ENCODE results near the gene FAM8A1.
A peak's percentile ranks its signal among the peaks of the same experiment; 100 is the strongest.

Gene FAM8A1

DNA sequence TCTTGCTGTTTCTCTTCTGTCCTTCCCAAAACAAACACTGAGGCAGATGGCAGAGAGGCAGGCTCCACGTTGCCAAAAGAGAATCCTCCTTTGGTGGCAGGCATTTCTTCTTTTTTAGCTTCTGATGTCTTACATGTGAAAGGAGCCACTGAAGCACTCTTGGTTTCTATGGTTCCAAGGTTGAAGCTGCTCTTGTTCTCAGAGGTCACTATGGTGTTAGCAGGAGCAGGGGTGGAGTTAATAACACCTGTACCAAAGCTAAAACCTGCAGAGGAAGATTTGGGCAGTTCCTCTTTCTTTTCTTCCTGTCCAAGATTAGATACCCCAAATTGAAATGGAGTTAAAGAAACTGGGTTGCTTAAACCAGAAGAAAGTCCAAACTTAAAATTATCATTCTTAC is 28.8 kb downstream of the FAM8A1 start:
- TF ChIP-seq, protein P1, sequence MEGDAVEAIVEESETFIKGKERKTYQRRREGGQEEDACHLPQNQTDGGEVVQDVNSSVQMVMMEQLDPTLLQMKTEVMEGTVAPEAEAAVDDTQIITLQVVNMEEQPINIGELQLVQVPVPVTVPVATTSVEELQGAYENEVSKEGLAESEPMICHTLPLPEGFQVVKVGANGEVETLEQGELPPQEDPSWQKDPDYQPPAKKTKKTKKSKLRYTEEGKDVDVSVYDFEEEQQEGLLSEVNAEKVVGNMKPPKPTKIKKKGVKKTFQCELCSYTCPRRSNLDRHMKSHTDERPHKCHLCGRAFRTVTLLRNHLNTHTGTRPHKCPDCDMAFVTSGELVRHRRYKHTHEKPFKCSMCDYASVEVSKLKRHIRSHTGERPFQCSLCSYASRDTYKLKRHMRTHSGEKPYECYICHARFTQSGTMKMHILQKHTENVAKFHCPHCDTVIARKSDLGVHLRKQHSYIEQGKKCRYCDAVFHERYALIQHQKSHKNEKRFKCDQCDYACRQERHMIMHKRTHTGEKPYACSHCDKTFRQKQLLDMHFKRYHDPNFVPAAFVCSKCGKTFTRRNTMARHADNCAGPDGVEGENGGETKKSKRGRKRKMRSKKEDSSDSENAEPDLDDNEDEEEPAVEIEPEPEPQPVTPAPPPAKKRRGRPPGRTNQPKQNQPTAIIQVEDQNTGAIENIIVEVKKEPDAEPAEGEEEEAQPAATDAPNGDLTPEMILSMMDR (IDR thresholded peaks at IDR 0.05): no peak
- no peaks in the 10 kb centered on the region for H3K27me3 Mint-ChIP-seq (ENCODE audit: low read depth, poor library complexity)
- H3K27ac Mint-ChIP-seq: peak overlapping the region; percentile 59
- no peak for DNase-seq
- H3K4me3 Mint-ChIP-seq: no peak overlapping the region
- H3K9me3 Mint-ChIP-seq: no peaks in the 10 kb centered on the region
- peaks cover 68% of the 10 kb centered on the region for H3K36me3 Mint-ChIP-seq (ENCODE audit: low read depth)
- peaks cover 19% of the 10 kb centered on the region for H3K4me1 Mint-ChIP-seq

DNA sequence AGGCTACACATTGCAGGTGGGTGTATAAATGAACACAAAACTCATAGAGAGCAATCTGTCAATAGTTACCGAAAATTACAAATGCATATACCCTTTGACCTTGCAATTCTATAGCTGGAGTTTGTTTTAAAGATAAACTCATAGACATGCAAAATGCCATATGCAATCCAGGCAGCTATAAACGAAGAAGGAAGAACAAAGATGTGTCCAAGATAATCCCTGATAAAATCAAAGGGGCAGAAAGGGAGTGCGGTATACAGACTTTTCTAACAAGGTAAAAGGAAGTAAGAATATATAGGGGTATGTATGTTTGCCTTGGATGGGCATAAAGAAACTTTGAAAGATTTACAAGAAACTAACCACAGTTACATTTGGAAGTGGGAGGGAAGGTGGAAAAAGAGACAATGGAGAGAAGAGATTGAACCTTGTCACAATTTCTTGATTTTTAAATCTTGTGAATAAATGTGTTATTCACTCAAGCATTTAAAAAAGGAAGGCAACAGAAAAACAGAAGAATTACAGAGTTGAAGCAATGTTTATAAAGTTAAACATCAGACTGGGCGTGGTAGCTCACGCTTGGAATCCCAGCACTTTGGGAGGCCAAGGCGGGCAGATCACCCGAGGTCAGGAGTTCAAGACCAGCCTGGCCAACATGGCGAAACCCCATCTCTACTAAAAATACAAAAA is 29.9 kb downstream of the FAM8A1 start:
- H3K27ac Mint-ChIP-seq: peak overlapping the region; percentile 84
- H3K4me1 Mint-ChIP-seq: peaks cover 19% of the 10 kb centered on the region
- TF ChIP-seq, protein P1 (IDR thresholded peaks at IDR 0.05): no peak
- no peaks in the 10 kb centered on the region for H3K27me3 Mint-ChIP-seq (ENCODE audit: low read depth, poor library complexity)
- DNase-seq: no peak
- H3K36me3 Mint-ChIP-seq (ENCODE audit: low read depth): peaks cover 66% of the 10 kb centered on the region
- H3K9me3 Mint-ChIP-seq: no peaks in the 10 kb centered on the region
- no peak overlapping the region for H3K4me3 Mint-ChIP-seq

DNA sequence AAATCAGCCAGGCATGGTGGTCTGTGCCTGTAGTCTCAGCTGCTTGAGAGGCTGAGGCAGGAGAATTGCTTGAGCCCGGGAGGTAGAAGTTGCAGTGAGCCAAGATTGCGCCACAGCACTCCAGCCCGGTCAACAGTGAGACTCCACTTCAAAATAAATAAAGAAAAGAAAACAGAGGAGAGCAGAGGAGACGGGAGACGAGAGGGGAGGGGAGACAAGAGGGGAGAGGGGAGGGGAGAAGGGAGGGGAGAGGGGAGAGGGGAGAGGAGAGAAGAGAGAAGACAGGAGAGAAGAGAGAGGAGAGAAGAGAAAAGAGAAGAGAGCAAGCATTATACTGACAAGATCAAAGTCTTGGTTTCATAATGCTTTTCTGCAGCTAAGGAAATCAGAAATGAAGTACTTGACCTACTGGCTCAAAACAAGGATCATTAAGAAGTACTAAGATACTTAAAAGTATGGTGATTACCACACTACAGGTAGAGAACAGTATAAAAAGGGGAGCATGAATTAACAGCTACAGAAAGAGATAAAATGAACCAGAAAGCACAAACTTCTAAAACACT is 30.5 kb downstream of the FAM8A1 start:
- TF ChIP-seq, protein P1 (IDR thresholded peaks at IDR 0.05): no peak
- Mint-ChIP-seq H3K27ac (peak overlapping the region; percentile 40), H3K27me3 (ENCODE audit: low read depth, poor library complexity) (no peaks in the 10 kb centered on the region), H3K9me3 (no peaks in the 10 kb centered on the region), H3K4me3 (no peak overlapping the region), H3K4me1 (peaks cover 19% of the 10 kb centered on the region), H3K36me3 (ENCODE audit: low read depth) (peaks cover 67% of the 10 kb centered on the region)
- DNase-seq: no peak

DNA sequence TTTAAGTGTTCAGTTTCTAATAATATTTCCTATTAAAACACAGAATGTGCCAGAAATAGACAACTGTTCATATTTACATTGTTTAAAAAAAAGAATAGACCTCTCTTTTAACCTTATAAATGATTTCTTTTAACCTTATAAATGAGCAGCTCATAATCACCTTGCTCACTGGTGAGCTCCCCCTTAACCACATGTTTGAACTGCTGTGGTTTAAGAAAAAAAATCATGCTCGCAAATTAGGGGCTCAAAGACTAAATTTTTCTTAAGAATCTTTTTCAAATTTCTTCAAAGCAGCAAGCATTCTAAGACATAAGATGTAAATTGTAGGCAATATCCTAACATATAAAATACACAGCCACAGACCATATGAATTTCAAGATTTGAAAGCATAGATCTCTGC is 32.8 kb downstream of the FAM8A1 start:
- Mint-ChIP-seq H3K9me3 (no peaks in the 10 kb centered on the region), H3K27me3 (ENCODE audit: low read depth, poor library complexity) (no peaks in the 10 kb centered on the region), H3K36me3 (ENCODE audit: low read depth) (peaks cover 87% of the 10 kb centered on the region), H3K4me1 (peaks cover 19% of the 10 kb centered on the region), H3K4me3 (no peak overlapping the region), H3K27ac (no peak overlapping the region)
- DNase-seq: no peak
- TF ChIP-seq, protein P1 (IDR thresholded peaks at IDR 0.05): no peak

DNA sequence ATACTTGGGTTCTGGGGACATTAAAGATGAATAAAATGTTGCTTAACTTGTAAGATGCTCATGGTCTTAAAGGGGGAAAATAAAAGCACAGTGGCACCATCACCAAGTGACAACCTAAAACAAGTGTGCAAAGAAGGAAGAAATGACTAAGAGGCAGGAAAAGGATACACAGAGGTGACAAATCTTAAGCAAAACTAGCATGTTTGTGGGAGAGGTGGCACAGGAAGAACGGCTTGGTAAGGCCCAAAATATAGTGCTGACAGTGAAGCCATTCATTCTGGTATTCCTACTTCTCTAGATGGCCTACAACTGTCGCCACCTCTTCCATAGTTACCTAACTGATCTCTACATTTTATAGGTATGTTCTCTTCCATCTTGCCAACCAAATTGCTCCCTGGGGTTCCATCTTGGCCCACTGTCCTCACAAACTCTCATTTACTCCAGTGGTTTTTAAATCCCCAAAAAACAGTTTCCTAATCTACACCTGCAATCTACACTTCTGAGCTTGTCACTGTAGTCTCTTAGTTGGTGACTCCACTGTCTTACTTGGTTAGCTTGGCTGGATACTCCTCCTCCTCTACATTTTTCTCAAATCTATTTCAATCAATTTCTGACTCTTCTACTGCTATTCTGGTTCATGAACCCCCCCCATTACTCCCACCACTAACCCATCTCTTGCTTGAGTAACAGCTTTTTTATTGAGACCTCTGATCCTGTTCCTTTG is 33.5 kb downstream of the FAM8A1 start:
- H3K9me3 Mint-ChIP-seq: no peaks in the 10 kb centered on the region

More for the DNA sequence above, 33.5 kb downstream of the FAM8A1 start:
- Mint-ChIP-seq H3K4me3 (no peak overlapping the region), H3K27me3 (ENCODE audit: low read depth, poor library complexity) (no peaks in the 10 kb centered on the region), H3K4me1 (peaks cover 19% of the 10 kb centered on the region), H3K36me3 (ENCODE audit: low read depth) (peaks cover 92% of the 10 kb centered on the region), H3K27ac (peak overlapping the region; percentile 13)
- TF ChIP-seq, protein P1 (IDR thresholded peaks at IDR 0.05): no peak
- no peak for DNase-seq

Data from nephron progenitor cell (in vitro differentiated cells).